CD14-positive monocyte (primary cell): Measurements from ENCODE around the gene FXYD1. TPM values are rescaled to one million over a fixed set of nuclear protein-coding genes. Genes with fewer than 3 reads are reported as not detected.

ENCODE experiments used
- DNase-seq, 3 donors: peaks; one replicate each; pipeline ENCODE4 v3.0.0-alpha.2; 2011 to 2022
- H2AFZ ChIP-seq: 2 replicates; pipeline ENCODE4 v1.6.0; 2012; ENCODE audit warnings: mild to moderate bottlenecking, low read depth, low read length, inconsistent platforms; ENCODE audit not compliant: insufficient read depth, poor library complexity, severe bottlenecking
- H3K27ac ChIP-seq, 2 donors: 1 replicate in 1 of 2; 2 replicates in 1 of 2; pipeline ENCODE4 v1.5.1; 2012 to 2013; ENCODE audit warnings: low read length in 2 of 2, control low read depth in 1 of 2, inconsistent platforms in 1 of 2, low read depth in 1 of 2, mild to moderate bottlenecking in 1 of 2
- H3K27me3 ChIP-seq, 2 donors: one replicate each; pipeline versions ENCODE4 v1.6.0 to v1.6.1; 2011 to 2013; ENCODE audit warnings: low read length in 2 of 2; ENCODE audit not compliant: control insufficient read depth in 2 of 2, insufficient read depth in 2 of 2
- H3K36me3 ChIP-seq, 2 donors: replicated peaks in 1 of 2; 1 replicate in 1 of 2; 2 replicates in 1 of 2; pipeline versions ENCODE4 v1.5.1 to v1.6.1; 2012 to 2013; ENCODE audit warnings: low read length in 2 of 2, control low read depth in 1 of 2, inconsistent platforms in 1 of 2, mild to moderate bottlenecking in 1 of 2; ENCODE audit not compliant: insufficient read depth in 2 of 2, control insufficient read depth in 1 of 2
- H3K4me1 ChIP-seq, 2 donors: 1 replicate in 1 of 2; 2 replicates in 1 of 2; pipeline versions ENCODE4 v1.5.1 to v1.6.1; 2012 to 2013; ENCODE audit warnings: low read length in 2 of 2, control low read depth in 1 of 2, inconsistent platforms in 1 of 2, mild to moderate bottlenecking in 1 of 2, moderate library complexity in 1 of 2; ENCODE audit not compliant: insufficient read depth in 2 of 2, control insufficient read depth in 1 of 2
- H3K4me2 ChIP-seq: replicated peaks from 2 replicates; pipeline ENCODE3; 2012; ENCODE audit warnings: low read length, moderate library complexity, mild to moderate bottlenecking; ENCODE audit not compliant: poor library complexity, severe bottlenecking; ENCODE audit errors: extremely low read depth
- H3K4me3 ChIP-seq, 3 experiments: fragments of 200-600 bp in 1 of 3; sonication (generic) in 1 of 3; replicated peaks in 1 of 3; 1 replicate in 2 of 3; 2 replicates in 1 of 3; pipeline ENCODE4 v1.5.1; 2011 to 2013; ENCODE audit warnings: low read length in 3 of 3, mild to moderate bottlenecking in 3 of 3, control low read depth in 2 of 3, low read depth in 2 of 3, inconsistent platforms in 1 of 3, moderate library complexity in 1 of 3
- H3K79me2 ChIP-seq: 2 replicates; pipeline ENCODE4 v1.6.0; 2012; ENCODE audit warnings: mild to moderate bottlenecking, control low read depth, inconsistent platforms, low read length, moderate library complexity; ENCODE audit not compliant: insufficient read depth
- H3K9ac ChIP-seq: 2 replicates; pipeline ENCODE4 v1.6.0; 2017; ENCODE audit warnings: low read length, mild to moderate bottlenecking; ENCODE audit not compliant: insufficient read depth, poor library complexity, severe bottlenecking
- H3K9me3 ChIP-seq, 2 donors: replicated peaks in 1 of 2; 1 replicate in 1 of 2; 2 replicates in 1 of 2; pipeline versions ENCODE4 v1.5.1 to v1.6.1; 2012 to 2013; ENCODE audit warnings: low read length in 2 of 2, control low read depth in 1 of 2; ENCODE audit not compliant: control insufficient read depth in 1 of 2, insufficient read depth in 1 of 2
- H4K20me1 ChIP-seq: 2 replicates; pipeline ENCODE4 v1.6.0; 2012; ENCODE audit warnings: mild to moderate bottlenecking, low read length, control low read depth, moderate library complexity; ENCODE audit not compliant: insufficient read depth
- H3K27ac Mint-ChIP-seq, 7 donors: one replicate each; pipeline ENCODE4 v1.8.0; 2020; ENCODE audit warnings: mild to moderate bottlenecking in 7 of 7, mixed read lengths in 7 of 7, moderate library complexity in 6 of 7, inconsistent platforms in 2 of 7
- H3K27me3 Mint-ChIP-seq, 3 donors: one replicate each; pipeline ENCODE4 v1.8.0; 2021 to 2022; ENCODE audit warnings: low read depth in 3 of 3, mild to moderate bottlenecking in 3 of 3, mixed read lengths in 3 of 3, moderate library complexity in 3 of 3, inconsistent platforms in 1 of 3
- H3K36me3 Mint-ChIP-seq, 2 donors: one replicate each; pipeline ENCODE4 v1.8.0; 2020; ENCODE audit warnings: mixed read lengths in 2 of 2, inconsistent platforms in 1 of 2, mild to moderate bottlenecking in 1 of 2
- H3K4me1 Mint-ChIP-seq: one replicate; pipeline ENCODE4 v1.8.0; 2020; ENCODE audit warnings: mild to moderate bottlenecking, mixed read lengths
- H3K4me3 Mint-ChIP-seq, 2 donors: one replicate each; pipeline ENCODE4 v1.8.0; 2020; ENCODE audit warnings: mild to moderate bottlenecking in 2 of 2, mixed read lengths in 2 of 2, moderate library complexity in 1 of 2
- H3K9me3 Mint-ChIP-seq, 7 donors: one replicate each; pipeline ENCODE4 v1.8.0; 2020 to 2022; ENCODE audit warnings: mixed read lengths in 7 of 7, mild to moderate bottlenecking in 6 of 7, moderate library complexity in 6 of 7, inconsistent platforms in 2 of 7
- CTCF ChIP-seq: fragments of 200-600 bp; IDR thresholded peaks from one replicate; pipeline ENCODE4 v1.8.0; 2022; ENCODE audit warnings: antibody characterized with exemption, mild to moderate bottlenecking
- WGBS: methylation state at CpG from one replicate; pipeline ENCODE4 v1.1.5; 2013; ENCODE audit warnings: missing lambda C conversion rate; ENCODE audit not compliant: insufficient coverage; 5-methylcytosine and 5-hydroxymethylcytosine counted together
- intact Hi-C, 2 donors: fragments of 100-400 bp; cut with micrococcal nuclease; formaldehyde crosslinking; loops; one replicate each; pipeline versions ENCODE4 v1.15.0 to v1.15.1; 2023
- polyA plus RNA-seq, 3 donors: library from polyadenylated mRNA; depleted of rRNA in 1 of 3; unstranded in 2 of 3; stranded (reverse) in 1 of 3; fragments of 300-500 nt in 2 of 3; fragments of >200 nt in 1 of 3; fragmentation: Illumina TruSeq in 2 of 3; gene quantifications; 1 replicate in 2 of 3; 2 replicates in 1 of 3; pipeline ENCODE4 v1.2.3, GENCODE V29; 2012 to 2021

FXYD1 gene
- polyA plus RNA-seq, 3 donors = 0.25 to 0.74 TPM; not detected in 1

- H3K27ac Mint-ChIP-seq = no peak overlapping the region
- no peak for TF ChIP-seq CTCF
- intact Hi-C loops = loop anchor here in 1 of 2 donors (10.0 kb wide), 1 partner anchor 156 kb away; no protein-coding TSS in a partner anchor
These were observed 7.6 kb upstream of the FXYD1 start for GRCh38 chr19:35130761-35131720.

GRCh38 chr19:35132254-35132653 lies 6.4 kb upstream of the FXYD1 start:
- H3K27ac ChIP-seq = no peak overlapping the region
- DNase-seq = no peak
- no peaks in the 10 kb centered on the region for H4K20me1 ChIP-seq
- H3K36me3 Mint-ChIP-seq = no peaks in the 10 kb centered on the region
- peaks cover 0 to 3% (median 0%) of the 10 kb centered on the region in 7 donors for H3K9me3 Mint-ChIP-seq
- no peak for TF ChIP-seq CTCF
- no peak overlapping the region for H3K27ac Mint-ChIP-seq
- H3K4me3 Mint-ChIP-seq = no peak overlapping the region
- intact Hi-C loops = loop anchor here in 1 of 2 donors (10.0 kb wide), 1 partner anchor 157 kb away; no protein-coding TSS in a partner anchor
- H3K4me1 ChIP-seq = peaks cover 5% of the 10 kb centered on the region in 2 donors
- peaks cover 3 to 8% (median 4%) of the 10 kb centered on the region in 3 donors for H3K27me3 Mint-ChIP-seq
- no peaks in the 10 kb centered on the region for H3K36me3 ChIP-seq
- H3K9me3 ChIP-seq = no peaks in the 10 kb centered on the region
- no peak overlapping the region for H3K4me2 ChIP-seq
- no peak overlapping the region for H3K4me3 ChIP-seq
- no peak overlapping the region for H2AFZ ChIP-seq
- H3K79me2 ChIP-seq = no peaks in the 10 kb centered on the region
- no peaks in the 10 kb centered on the region for H3K27me3 ChIP-seq
- no peak overlapping the region for H3K9ac ChIP-seq
- peaks cover 8% of the 10 kb centered on the region for H3K4me1 Mint-ChIP-seq

More at GRCh38 chr19:35130761-35131720, 7.6 kb upstream of the FXYD1 start:
- Mint-ChIP-seq H3K36me3 (no peaks in the 10 kb centered on the region), H3K9me3 (peaks cover 0 to 3% (median 0%) of the 10 kb centered on the region in 7 donors), H3K27me3 (peaks cover 2 to 4% (median 3%) of the 10 kb centered on the region in 3 donors), H3K4me3 (no peak overlapping the region), H3K4me1 (peaks cover 6% of the 10 kb centered on the region)
- no peak overlapping the region for H2AFZ ChIP-seq
- no peak overlapping the region for H3K4me3 ChIP-seq
- H4K20me1 ChIP-seq = no peaks in the 10 kb centered on the region
- H3K36me3 ChIP-seq = no peaks in the 10 kb centered on the region
- no peak for DNase-seq
- 91% methylated on average over 16 of the region's 31 CpGs for WGBS
- no peak overlapping the region for H3K27ac ChIP-seq
- no peak overlapping the region for H3K4me2 ChIP-seq
- no peaks in the 10 kb centered on the region for H3K27me3 ChIP-seq
- H3K9me3 ChIP-seq = no peaks in the 10 kb centered on the region
- peaks cover 5% of the 10 kb centered on the region in 2 donors for H3K4me1 ChIP-seq
- H3K9ac ChIP-seq = no peak overlapping the region
- H3K79me2 ChIP-seq = no peaks in the 10 kb centered on the region
